HCT116 (cell line): ENCODE results near the gene TAOK3.

Experiments
- ATF3 ChIP-seq: IDR thresholded peaks from 2 replicates; pipeline ENCODE4 v1.6.1; 2012
- CEBPB ChIP-seq: IDR thresholded peaks from 2 replicates; pipeline ENCODE4 v1.6.1; 2012; ENCODE audit warnings: low read depth
- EZH2 ChIP-seq: fragments of 200-600 bp; sonication (generic); IDR thresholded peaks from 2 replicates; pipeline ENCODE4 v1.6.1; 2017; ENCODE audit warnings: antibody characterized with exemption, mixed run types
- POLR2AphosphoS5 ChIP-seq: IDR thresholded peaks from 2 replicates; pipeline ENCODE4 v1.6.1; 2011; ENCODE audit warnings: mild to moderate bottlenecking, low read depth, low read length, moderate library complexity
- RAD21 ChIP-seq: IDR thresholded peaks from 2 replicates; pipeline ENCODE4 v1.6.1; 2012; ENCODE audit warnings: low read depth, mild to moderate bottlenecking
- REST ChIP-seq: IDR thresholded peaks from 2 replicates; pipeline ENCODE4 v1.6.1; 2012; ENCODE audit warnings: low read depth
- SIN3A ChIP-seq: IDR thresholded peaks from 2 replicates; pipeline ENCODE4 v1.6.1; 2012; ENCODE audit warnings: low read depth
- ZFX ChIP-seq: fragments of 450-650 bp; IDR thresholded peaks from 2 replicates; pipeline ENCODE4 v1.6.1; 2017
- TF ChIP-seq, protein P1 (sequence below), 3 experiments: fragments of 200-600 bp in 1 of 3; sonication (generic) in 1 of 3; IDR thresholded peaks in 2 of 3; conservative IDR thresholded peaks in 1 of 3; 2 replicates each; pipeline ENCODE4 v1.5.1; 2012 to 2017; ENCODE audit warnings: low read depth in 2 of 3, low read length in 2 of 3, antibody characterized with exemption in 1 of 3, borderline replicate concordance in 1 of 3, control low read depth in 1 of 3, mild to moderate bottlenecking in 1 of 3, mixed read lengths in 1 of 3, mixed run types in 1 of 3, moderate library complexity in 1 of 3; ENCODE audit not compliant: insufficient read depth in 1 of 3

DNA sequence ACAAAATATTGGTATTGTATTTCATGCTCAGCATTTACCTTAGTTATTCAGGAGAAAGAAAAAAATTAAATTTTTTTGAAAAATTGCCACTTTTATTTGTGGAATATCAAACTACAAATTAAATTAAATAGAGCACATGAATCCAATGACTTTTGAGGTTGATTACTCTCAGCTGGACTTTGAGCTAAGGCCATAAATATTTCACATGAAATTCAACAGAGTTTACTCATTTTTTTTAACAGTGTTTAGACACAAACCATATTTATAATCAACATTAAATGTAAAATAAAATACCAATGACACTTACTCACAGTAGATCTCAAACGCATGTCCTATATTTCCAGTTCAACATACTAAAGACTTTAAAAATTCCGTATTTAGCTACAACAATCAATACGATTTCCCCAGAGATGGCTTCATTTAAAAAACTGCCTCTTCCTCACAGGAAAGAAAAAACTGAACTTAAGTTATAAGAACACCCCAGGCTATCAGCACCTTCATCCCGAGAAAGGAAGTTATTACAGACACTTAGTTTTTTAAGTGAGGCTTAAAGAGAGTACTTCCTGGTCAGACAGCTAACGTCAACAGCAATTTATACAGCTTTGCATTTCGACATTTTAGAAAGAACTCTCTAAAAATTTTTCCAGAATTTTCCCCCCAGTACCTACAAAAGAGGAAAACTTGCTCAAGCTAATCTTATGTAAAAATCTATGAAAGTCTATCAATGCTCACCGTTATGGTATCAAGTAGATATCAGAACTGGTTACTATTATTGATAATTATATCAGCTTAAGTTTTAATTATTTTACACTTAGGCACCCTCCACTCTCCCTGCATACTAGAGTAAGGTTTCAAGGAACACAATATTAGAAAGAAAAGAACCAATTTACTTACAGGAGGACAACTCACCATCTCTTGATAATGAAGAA lies 13.8 kb downstream of the TAOK3 start:
- TF ChIP-seq, protein P1, sequence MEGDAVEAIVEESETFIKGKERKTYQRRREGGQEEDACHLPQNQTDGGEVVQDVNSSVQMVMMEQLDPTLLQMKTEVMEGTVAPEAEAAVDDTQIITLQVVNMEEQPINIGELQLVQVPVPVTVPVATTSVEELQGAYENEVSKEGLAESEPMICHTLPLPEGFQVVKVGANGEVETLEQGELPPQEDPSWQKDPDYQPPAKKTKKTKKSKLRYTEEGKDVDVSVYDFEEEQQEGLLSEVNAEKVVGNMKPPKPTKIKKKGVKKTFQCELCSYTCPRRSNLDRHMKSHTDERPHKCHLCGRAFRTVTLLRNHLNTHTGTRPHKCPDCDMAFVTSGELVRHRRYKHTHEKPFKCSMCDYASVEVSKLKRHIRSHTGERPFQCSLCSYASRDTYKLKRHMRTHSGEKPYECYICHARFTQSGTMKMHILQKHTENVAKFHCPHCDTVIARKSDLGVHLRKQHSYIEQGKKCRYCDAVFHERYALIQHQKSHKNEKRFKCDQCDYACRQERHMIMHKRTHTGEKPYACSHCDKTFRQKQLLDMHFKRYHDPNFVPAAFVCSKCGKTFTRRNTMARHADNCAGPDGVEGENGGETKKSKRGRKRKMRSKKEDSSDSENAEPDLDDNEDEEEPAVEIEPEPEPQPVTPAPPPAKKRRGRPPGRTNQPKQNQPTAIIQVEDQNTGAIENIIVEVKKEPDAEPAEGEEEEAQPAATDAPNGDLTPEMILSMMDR (IDR thresholded peaks at IDR 0.05 in 2 of 3, conservative IDR thresholded peaks at IDR 0.05 in 1 of 3; ENCODE audit: borderline replicate concordance in 1 of 3, insufficient read depth in 1 of 3, low read depth in 2 of 3, low read length in 2 of 3), result no peak
- TF ChIP-seq RAD21 (no peak), ZFX (no peak), ATF3 (no peak), POLR2AphosphoS5 (no peak), REST (no peak), CEBPB (no peak), SIN3A (no peak), EZH2 (no peak)
